GM23338 (cell line): ENCODE data around the gene EEIG2. TPM values are rescaled to one million over a fixed set of nuclear protein-coding genes. Genes with fewer than 3 reads are reported as not detected.

Experiments used
- ATAC-seq: fragments of 200-7000 bp; cut with Tn5 transposase; 3 replicates; pipeline ENCODE4 v1.9.1; 2020
- DNase-seq: peaks from one replicate; pipeline ENCODE4 v3.0.0-alpha.2; 2015; ENCODE audit warnings: low spot score
- H2AFZ ChIP-seq: fragments of 200-600 bp; sonication (generic); 2 replicates; pipeline ENCODE4 v1.8.0; 2016; ENCODE audit warnings: antibody characterized with exemption, mild to moderate bottlenecking, moderate library complexity
- H3F3A ChIP-seq: fragments of 200-600 bp; sonication (generic); replicated peaks from 2 replicates; pipeline ENCODE4 v1.8.0; 2017; ENCODE audit warnings: antibody characterized with exemption, mixed run types, low read depth
- H3K27ac ChIP-seq: fragments of 200-600 bp; sonication (generic); 2 replicates; pipeline ENCODE4 v1.6.1; 2016; ENCODE audit warnings: low read depth
- H3K27me3 ChIP-seq: fragments of 200-600 bp; sonication (generic); 2 replicates; pipeline ENCODE4 v1.8.0; 2016; ENCODE audit warnings: mild to moderate bottlenecking, mixed run types, moderate library complexity; ENCODE audit not compliant: insufficient read depth
- H3K36me3 ChIP-seq: fragments of 200-600 bp; sonication (generic); 2 replicates; pipeline ENCODE4 v1.8.0; 2016; ENCODE audit warnings: mild to moderate bottlenecking; ENCODE audit not compliant: insufficient read depth
- H3K4me1 ChIP-seq: fragments of 200-600 bp; sonication (generic); 2 replicates; pipeline ENCODE4 v1.8.0; 2016; ENCODE audit warnings: mild to moderate bottlenecking, moderate library complexity; ENCODE audit not compliant: insufficient read depth
- H3K4me2 ChIP-seq: fragments of 200-600 bp; sonication (generic); 2 replicates; pipeline ENCODE4 v1.7.1; 2017; ENCODE audit warnings: mixed run types
- H3K4me3 ChIP-seq: fragments of 200-600 bp; sonication (generic); 2 replicates; pipeline ENCODE4 v1.6.1; 2016; ENCODE audit warnings: mixed run types
- H3K79me2 ChIP-seq: fragments of 200-600 bp; sonication (generic); replicated peaks from 2 replicates; pipeline ENCODE4 v1.8.0; 2017; ENCODE audit warnings: mild to moderate bottlenecking; ENCODE audit not compliant: insufficient read depth
- H3K9me2 ChIP-seq: fragments of 200-600 bp; sonication (generic); 2 replicates; pipeline ENCODE4 v1.8.0; 2017; ENCODE audit not compliant: insufficient read depth
- H4K20me1 ChIP-seq: fragments of 200-600 bp; sonication (generic); replicated peaks from 2 replicates; pipeline ENCODE4 v1.8.0; 2017; ENCODE audit warnings: mild to moderate bottlenecking; ENCODE audit not compliant: insufficient read depth
- H3K27ac Mint-ChIP-seq: 2 replicates; pipeline ENCODE4 v1.8.0; 2020; ENCODE audit warnings: inconsistent platforms, mild to moderate bottlenecking, moderate library complexity, mixed read lengths
- H3K27me3 Mint-ChIP-seq: 3 replicates; pipeline ENCODE4 v1.8.0; 2022; ENCODE audit warnings: low read depth, mild to moderate bottlenecking, moderate library complexity, mixed read lengths, inconsistent platforms; ENCODE audit not compliant: insufficient read depth, poor library complexity
- H3K36me3 Mint-ChIP-seq: 3 replicates; pipeline ENCODE4 v1.8.0; 2021; ENCODE audit warnings: low read depth, mild to moderate bottlenecking, inconsistent platforms, moderate library complexity, mixed read lengths
- H3K4me1 Mint-ChIP-seq: 3 replicates; pipeline ENCODE4 v1.8.0; 2020; ENCODE audit warnings: mild to moderate bottlenecking, inconsistent platforms, mixed read lengths
- H3K4me3 Mint-ChIP-seq: 3 replicates; pipeline ENCODE4 v1.8.0; 2021; ENCODE audit warnings: moderate library complexity, mild to moderate bottlenecking, inconsistent platforms, mixed read lengths
- H3K9me3 Mint-ChIP-seq: 3 replicates; pipeline ENCODE4 v1.8.0; 2020; ENCODE audit warnings: moderate library complexity, mild to moderate bottlenecking, inconsistent platforms, mixed read lengths
- CREB1 ChIP-seq: fragments of 250-450 bp; sonication (Bioruptor Pico); IDR thresholded peaks from 2 replicates; pipeline ENCODE4 v1.5.0; 2020; ENCODE audit warnings: low read depth, mild to moderate bottlenecking, moderate library complexity
- CTCF ChIP-seq, 2 experiments: fragments of 200-600 bp in 1 of 2; sonication (generic) in 1 of 2; conservative IDR thresholded peaks; 2 replicates each; pipeline versions ENCODE4 v1.5.1 to v1.6.1; 2016 to 2017; ENCODE audit warnings: antibody characterized with exemption in 2 of 2, low read depth in 2 of 2, mild to moderate bottlenecking in 2 of 2, moderate library complexity in 1 of 2
- ETS1 ChIP-seq: IDR thresholded peaks from 2 replicates; pipeline ENCODE4 v1.6.1; 2016; ENCODE audit warnings: antibody characterized with exemption
- EZH2phosphoT487 ChIP-seq: fragments of 200-600 bp; sonication (generic); IDR thresholded peaks from one replicate; pipeline ENCODE4 v1.8.1; 2018; ENCODE audit warnings: antibody characterized with exemption; ENCODE audit not compliant: unreplicated experiment
- JUNB ChIP-seq: IDR thresholded peaks from one replicate; pipeline ENCODE4 v1.6.1; 2016; ENCODE audit warnings: antibody characterized with exemption; ENCODE audit not compliant: unreplicated experiment
- NANOG ChIP-seq: IDR thresholded peaks from 2 replicates; pipeline ENCODE4 v1.6.1; 2016; ENCODE audit warnings: antibody characterized with exemption, borderline replicate concordance
- POLR2AphosphoS5 ChIP-seq: IDR thresholded peaks from 2 replicates; pipeline ENCODE4 v1.6.1; 2016; ENCODE audit warnings: antibody characterized with exemption, low read depth
- REST ChIP-seq: IDR thresholded peaks from one replicate; pipeline ENCODE4 v1.6.1; 2018; ENCODE audit warnings: antibody characterized with exemption; ENCODE audit not compliant: unreplicated experiment
- STAT1 ChIP-seq: IDR thresholded peaks from one replicate; pipeline ENCODE4 v1.6.1; 2016; ENCODE audit warnings: antibody characterized with exemption; ENCODE audit not compliant: unreplicated experiment
- ZNF114 ChIP-seq: fragments of 250-450 bp; sonication (Bioruptor Pico); IDR thresholded peaks from 2 replicates; pipeline ENCODE4 v1.5.0; 2020; ENCODE audit warnings: mild to moderate bottlenecking, moderate library complexity
- ZNF331 ChIP-seq: fragments of 250-450 bp; sonication (Bioruptor Pico); IDR thresholded peaks from 2 replicates; pipeline ENCODE4 v1.5.0; 2020; ENCODE audit warnings: low read depth, mild to moderate bottlenecking, moderate library complexity
- polyA plus RNA-seq: library from polyadenylated mRNA; unstranded; fragments of >200 nt; fragmentation: Nextera tagmentation; extraction: Ambion mirVana; gene quantifications from 2 replicates; pipeline ENCODE4 v1.2.1, GENCODE V29; 2016
- total RNA-seq: library from RNA; depleted of rRNA; stranded (reverse); fragments of >200 nt; shearing (Covaris generic); gene quantifications from 2 replicates; pipeline ENCODE4 v1.2.3, GENCODE V29; 2014

The EEIG2 gene
- total and polyA plus RNA-seq, 2 experiments from 2014 or later: 7.9 to 44.5 TPM

- Histone ChIP-seq H3F3A (no peaks in the 10 kb centered on the region), H3K4me1 (peaks cover 19% of the 10 kb centered on the region), H3K27ac (no peak overlapping the region), H3K36me3 (no peaks in the 10 kb centered on the region), H4K20me1 (no peaks in the 10 kb centered on the region), H2AFZ (no peak overlapping the region), H3K4me3 (no peak overlapping the region), H3K27me3 (no peaks in the 10 kb centered on the region), H3K79me2 (no peaks in the 10 kb centered on the region), H3K9me2 (no peaks in the 10 kb centered on the region), H3K4me2 (no peak overlapping the region)
- DNase-seq (no peak), ATAC-seq (no peak)
- TF ChIP-seq REST (no peak), ZNF114 (CRISPR knock-in tag) (no peak), ETS1 (no peak), STAT1 (no peak), CREB1 (CRISPR knock-in tag) (no peak), JUNB (no peak)
- Mint-ChIP-seq H3K27me3 (no peaks in the 10 kb centered on the region), H3K4me3 (no peak overlapping the region), H3K36me3 (no peaks in the 10 kb centered on the region), H3K4me1 (no peaks in the 10 kb centered on the region; the same call in 2 of the 3 replicates), H3K27ac (no peak overlapping the region), H3K9me3 (no peaks in the 10 kb centered on the region)
Measured at GRCh38 chr1:108554682-108555427, 5.0 kb upstream of the EEIG2 start.

GRCh38 chr1:108556066-108556465 is 3.8 kb upstream of the EEIG2 start:
- H3K27me3 Mint-ChIP-seq: peaks cover 4% of the 10 kb centered on the region
- Histone ChIP-seq H3K9me2 (no peaks in the 10 kb centered on the region), H3K36me3 (no peaks in the 10 kb centered on the region), H3K4me2 (no peak overlapping the region), H2AFZ (no peak overlapping the region), H3K27ac (no peak overlapping the region), H3F3A (peaks cover 5% of the 10 kb centered on the region), H3K79me2 (0 out of 2 replicates have a peak, but pooled peaks cover under 1% of the 10 kb centered on the region), H3K4me3 (no peak overlapping the region), H4K20me1 (no peaks in the 10 kb centered on the region), H3K4me1 (peaks cover 20% of the 10 kb centered on the region), H3K27me3 (no peaks in the 10 kb centered on the region)
- H3K9me3 Mint-ChIP-seq: no peaks in the 10 kb centered on the region
- DNase-seq (no peak), ATAC-seq (no peak)
- no peaks in the 10 kb centered on the region for H3K36me3 Mint-ChIP-seq
- no peak overlapping the region for H3K27ac Mint-ChIP-seq
- peaks cover 2% of the 10 kb centered on the region for H3K4me1 Mint-ChIP-seq
- no peak overlapping the region for H3K4me3 Mint-ChIP-seq
- no peak for TF ChIP-seq CREB1 (CRISPR knock-in tag)
- no peak for TF ChIP-seq POLR2AphosphoS5
- no peak for TF ChIP-seq ZNF331 (CRISPR knock-in tag)
- TF ChIP-seq CTCF (conservative IDR thresholded peaks at IDR 0.05; ENCODE audit: low read depth in 2 of 2): no peak
- no peak for TF ChIP-seq EZH2phosphoT487
- TF ChIP-seq STAT1: no peak
- TF ChIP-seq REST: no peak
- TF ChIP-seq NANOG: no peak
- TF ChIP-seq ZNF114 (CRISPR knock-in tag): no peak
